B cell (primary cell): ENCODE results near the gene BCL3.

Experiments used
- CTCF ChIP-seq: fragments of 200-600 bp; IDR thresholded peaks from one replicate; pipeline ENCODE4 v1.8.0; 2022; ENCODE audit warnings: antibody characterized with exemption, mild to moderate bottlenecking
- EZH2 ChIP-seq: IDR thresholded peaks from 2 replicates; pipeline ENCODE4 v1.6.1; 2012; ENCODE audit warnings: borderline replicate concordance, low read depth, mild to moderate bottlenecking, moderate library complexity, low read length; ENCODE audit not compliant: insufficient read depth, poor library complexity, severe bottlenecking

DNA sequence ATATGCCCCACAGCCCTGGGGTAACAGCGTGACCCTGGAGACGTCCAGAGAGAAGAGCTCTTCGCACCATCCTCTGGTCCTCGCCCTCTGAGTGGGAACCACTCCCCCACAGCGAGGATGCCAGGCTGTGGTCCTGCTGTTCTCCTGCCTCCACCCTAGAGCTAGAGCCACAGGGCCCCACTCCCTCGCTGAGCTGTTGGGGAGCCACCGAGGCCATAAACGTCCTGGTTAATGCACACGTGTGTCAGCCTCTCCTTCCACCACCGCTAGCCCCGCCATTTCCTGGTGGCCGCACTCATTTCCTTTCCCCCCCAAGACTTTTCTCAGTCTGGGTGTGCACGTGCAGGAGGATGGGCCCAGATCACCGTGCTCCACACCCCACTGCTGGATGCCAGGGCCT is 38.0 kb upstream of the BCL3 start:
- TF ChIP-seq CTCF, result no peak
- no peak for TF ChIP-seq EZH2
